NB4 (cell line): ENCODE results near the gene MCM3.
A peak's percentile ranks its signal among the peaks of the same experiment; 100 is the strongest.

Source experiments
- DNase-seq: peaks from one replicate; pipeline ENCODE4 v3.0.0; 2010; ENCODE audit warnings: low read depth
- H3K4me3 ChIP-seq: one replicate; pipeline ENCODE4 v1.5.1; 2011; ENCODE audit warnings: mild to moderate bottlenecking, low read depth, low read length, moderate library complexity
- MAX ChIP-seq: IDR thresholded peaks from 2 replicates; pipeline ENCODE4 v1.6.1; 2011; ENCODE audit warnings: low read depth, low read length
- MYC ChIP-seq: IDR thresholded peaks from 2 replicates; pipeline ENCODE4 v1.6.1; 2011; ENCODE audit warnings: low read depth, low read length
- POLR2A ChIP-seq: IDR thresholded peaks from 2 replicates; pipeline ENCODE4 v1.6.1; 2011; ENCODE audit warnings: mild to moderate bottlenecking; ENCODE audit not compliant: insufficient read length; ENCODE audit errors: extremely low read depth
- TF ChIP-seq, protein P1 (sequence below): IDR thresholded peaks from one replicate; pipeline ENCODE4 v1.5.1; 2012; ENCODE audit warnings: low read depth, low read length

MCM3 gene

DNA sequence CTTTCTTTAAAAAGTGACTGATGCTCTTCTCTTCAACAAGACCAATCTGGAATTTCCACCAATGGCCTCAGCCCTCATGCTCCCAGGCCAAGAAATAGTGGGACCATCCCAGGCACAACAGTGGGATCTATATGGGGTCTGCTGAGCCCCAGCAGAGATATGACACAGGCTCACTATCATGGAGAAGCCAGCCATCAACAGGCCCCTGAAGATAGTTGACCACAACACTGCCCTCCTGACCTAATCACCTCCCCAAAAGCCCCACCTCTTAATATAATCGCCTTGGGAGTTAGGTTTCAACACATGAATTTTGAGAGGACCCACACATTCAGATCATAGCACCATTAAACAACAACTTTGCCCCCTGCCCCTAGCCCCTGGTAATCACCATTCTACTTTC lies 16.8 kb upstream of the MCM3 start:
- TF ChIP-seq MAX (no peak), MYC (no peak), POLR2A (no peak)
- TF ChIP-seq, protein P1, sequence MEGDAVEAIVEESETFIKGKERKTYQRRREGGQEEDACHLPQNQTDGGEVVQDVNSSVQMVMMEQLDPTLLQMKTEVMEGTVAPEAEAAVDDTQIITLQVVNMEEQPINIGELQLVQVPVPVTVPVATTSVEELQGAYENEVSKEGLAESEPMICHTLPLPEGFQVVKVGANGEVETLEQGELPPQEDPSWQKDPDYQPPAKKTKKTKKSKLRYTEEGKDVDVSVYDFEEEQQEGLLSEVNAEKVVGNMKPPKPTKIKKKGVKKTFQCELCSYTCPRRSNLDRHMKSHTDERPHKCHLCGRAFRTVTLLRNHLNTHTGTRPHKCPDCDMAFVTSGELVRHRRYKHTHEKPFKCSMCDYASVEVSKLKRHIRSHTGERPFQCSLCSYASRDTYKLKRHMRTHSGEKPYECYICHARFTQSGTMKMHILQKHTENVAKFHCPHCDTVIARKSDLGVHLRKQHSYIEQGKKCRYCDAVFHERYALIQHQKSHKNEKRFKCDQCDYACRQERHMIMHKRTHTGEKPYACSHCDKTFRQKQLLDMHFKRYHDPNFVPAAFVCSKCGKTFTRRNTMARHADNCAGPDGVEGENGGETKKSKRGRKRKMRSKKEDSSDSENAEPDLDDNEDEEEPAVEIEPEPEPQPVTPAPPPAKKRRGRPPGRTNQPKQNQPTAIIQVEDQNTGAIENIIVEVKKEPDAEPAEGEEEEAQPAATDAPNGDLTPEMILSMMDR, result no peak
- DNase-seq, result no peak
- no peak overlapping the region for H3K4me3 ChIP-seq

- TF ChIP-seq MAX (no peak), MYC (no peak), POLR2A (no peak)
- TF ChIP-seq, protein P1, result no peak
- no peak overlapping the region for H3K4me3 ChIP-seq
- DNase-seq, result no peak
Observed at GRCh38 chr6:52300489-52300931, 16.0 kb upstream of the MCM3 start.

DNA sequence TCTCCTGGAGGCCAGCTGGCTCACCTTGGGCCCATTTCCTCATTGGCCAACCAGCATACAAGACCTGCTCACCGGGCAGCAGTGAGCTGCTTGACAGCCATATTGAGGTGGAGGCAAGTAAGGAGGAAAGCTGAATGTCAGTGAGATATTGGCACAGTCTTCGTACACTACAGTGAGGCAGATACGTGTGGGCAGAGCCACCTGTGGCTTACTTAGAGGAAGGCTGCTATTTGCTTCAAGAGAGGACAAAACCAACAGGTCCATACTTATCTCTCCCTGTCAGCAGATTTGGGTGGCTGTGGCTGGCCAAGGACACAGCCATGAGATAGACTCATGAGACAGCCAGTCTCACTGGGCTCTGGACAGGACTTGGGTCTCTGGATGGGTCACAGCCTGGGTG lies 15.1 kb upstream of the MCM3 start:
- H3K4me3 ChIP-seq, result no peak overlapping the region
- TF ChIP-seq MYC (no peak), MAX (no peak), POLR2A (no peak)
- TF ChIP-seq, protein P1, result no peak
- no peak for DNase-seq

- TF ChIP-seq MAX, result no peak
- TF ChIP-seq, protein P1, result peak; percentile 3
Observed at GRCh38 chr6:52297433-52297832, 12.9 kb upstream of the MCM3 start.

GRCh38 chr6:52293067-52293466 lies 8.5 kb upstream of the MCM3 start:
- TF ChIP-seq, protein P1, result no peak
- TF ChIP-seq MYC (no peak), MAX (no peak), POLR2A (no peak)
- H3K4me3 ChIP-seq, result no peak overlapping the region
- no peak for DNase-seq

More at GRCh38 chr6:52297433-52297832, 12.9 kb upstream of the MCM3 start:
- no peak overlapping the region for H3K4me3 ChIP-seq
- DNase-seq, result peak; percentile 81

DNA sequence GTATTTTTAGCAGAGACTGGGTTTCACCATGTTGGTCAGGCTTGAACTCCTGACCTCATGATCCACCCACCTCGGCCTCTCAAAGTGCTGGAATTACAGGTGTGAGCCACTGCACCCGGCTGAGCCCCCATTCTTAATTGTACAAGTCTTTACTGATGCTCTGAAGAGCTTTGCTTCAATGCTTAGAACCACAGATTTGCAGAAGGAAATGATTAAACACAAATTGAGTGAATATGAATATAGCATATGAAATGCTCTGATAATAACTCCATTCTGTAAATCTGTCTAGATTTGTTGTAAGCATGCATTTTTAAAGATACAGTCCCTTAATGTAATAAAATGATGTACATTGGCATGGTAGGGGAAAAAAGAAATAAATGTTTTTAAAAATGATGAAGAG lies 4.3 kb upstream of the MCM3 start:
- TF ChIP-seq, protein P1, result no peak
- TF ChIP-seq MYC (no peak), MAX (no peak), POLR2A (no peak)
- DNase-seq, result no peak
- no peak overlapping the region for H3K4me3 ChIP-seq
